Activated CD8-positive, alpha-beta T cell treated with anti-CD3 and anti-CD28 coated beads, Interleukin-2, amount 10 ng/mL, durations not matched to agents 7 days and 5 days (primary cell): ENCODE results near the gene ACTRT2. TPM values are rescaled to one million over a fixed set of nuclear protein-coding genes. Genes with fewer than 3 reads are reported as not detected.

Source experiments
- ATAC-seq: fragments of 150-1000 bp; cut with Tn5 transposase; one replicate; pipeline ENCODE4 v1.10.0; 2021; ENCODE audit warnings: moderate library complexity
- CTCF ChIA-PET: fragments of 350-600 bp; sonication (Branson Sonifier 250); formaldehyde crosslinking; loops from one replicate; lab custom pipeline; 2021; ENCODE audit warnings: antibody characterized with exemption; lab: Charles Lee
- POLR2A ChIA-PET: fragments of 350-600 bp; sonication (Branson Sonifier 250); formaldehyde crosslinking; loops from one replicate; lab custom pipeline; 2021; ENCODE audit warnings: antibody characterized with exemption; lab: Charles Lee
- DNase-seq: peaks from one replicate; pipeline ENCODE4 v3.0.0-alpha.2; 2020
- H3K27ac Mint-ChIP-seq: one replicate; pipeline ENCODE4 v1.8.0; 2021; ENCODE audit warnings: mild to moderate bottlenecking, mixed read lengths
- H3K27me3 Mint-ChIP-seq: one replicate; pipeline ENCODE4 v1.8.0; 2021; ENCODE audit warnings: low read depth, mixed read lengths
- H3K36me3 Mint-ChIP-seq: one replicate; pipeline ENCODE4 v1.8.0; 2021; ENCODE audit warnings: low read depth, mixed read lengths
- H3K4me1 Mint-ChIP-seq: one replicate; pipeline ENCODE4 v1.8.0; 2021; ENCODE audit warnings: low read depth, mixed read lengths
- H3K4me3 Mint-ChIP-seq: one replicate; pipeline ENCODE4 v1.8.0; 2021; ENCODE audit warnings: mild to moderate bottlenecking, mixed read lengths
- H3K9me3 Mint-ChIP-seq: one replicate; pipeline ENCODE4 v1.8.0; 2022; ENCODE audit warnings: mixed read lengths; ENCODE audit not compliant: insufficient read depth
- total RNA-seq, 2 experiments: library from RNA; stranded (reverse); gene quantifications; one replicate each; pipeline ENCODE4 v1.2.3, GENCODE V29; 2021

The ACTRT2 gene
- total RNA-seq, 2 experiments from 2014 or later, result not detected

DNA sequence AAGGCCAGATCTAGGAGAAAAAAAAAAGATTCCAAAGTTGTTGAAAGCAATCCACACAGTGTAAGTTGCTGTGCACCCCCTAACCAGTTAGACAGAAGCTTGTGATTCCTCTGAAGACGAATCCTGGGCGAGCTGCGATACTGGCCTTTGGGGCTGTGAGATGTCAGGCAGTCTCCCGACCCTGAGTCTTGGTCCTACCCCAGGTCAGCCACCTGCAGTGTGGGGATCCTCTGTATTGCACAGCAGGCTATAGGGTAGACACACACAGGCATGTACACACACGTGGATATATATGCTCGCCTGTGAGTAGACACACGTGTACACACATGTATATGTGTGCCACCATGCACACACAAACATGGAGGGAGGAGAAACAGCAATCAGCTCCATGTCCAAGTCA, 12.9 kb downstream of the ACTRT2 start:
- CTCF ChIA-PET, result no interaction called here
- Mint-ChIP-seq H3K36me3 (no peaks in the 10 kb centered on the region), H3K27me3 (no peaks in the 10 kb centered on the region), H3K4me3 (no peak overlapping the region), H3K27ac (no peak overlapping the region), H3K9me3 (no peaks in the 10 kb centered on the region), H3K4me1 (peaks cover 19% of the 10 kb centered on the region)
- ATAC-seq (no peak), DNase-seq (no peak)
- POLR2A ChIA-PET, result no interaction called here

DNA sequence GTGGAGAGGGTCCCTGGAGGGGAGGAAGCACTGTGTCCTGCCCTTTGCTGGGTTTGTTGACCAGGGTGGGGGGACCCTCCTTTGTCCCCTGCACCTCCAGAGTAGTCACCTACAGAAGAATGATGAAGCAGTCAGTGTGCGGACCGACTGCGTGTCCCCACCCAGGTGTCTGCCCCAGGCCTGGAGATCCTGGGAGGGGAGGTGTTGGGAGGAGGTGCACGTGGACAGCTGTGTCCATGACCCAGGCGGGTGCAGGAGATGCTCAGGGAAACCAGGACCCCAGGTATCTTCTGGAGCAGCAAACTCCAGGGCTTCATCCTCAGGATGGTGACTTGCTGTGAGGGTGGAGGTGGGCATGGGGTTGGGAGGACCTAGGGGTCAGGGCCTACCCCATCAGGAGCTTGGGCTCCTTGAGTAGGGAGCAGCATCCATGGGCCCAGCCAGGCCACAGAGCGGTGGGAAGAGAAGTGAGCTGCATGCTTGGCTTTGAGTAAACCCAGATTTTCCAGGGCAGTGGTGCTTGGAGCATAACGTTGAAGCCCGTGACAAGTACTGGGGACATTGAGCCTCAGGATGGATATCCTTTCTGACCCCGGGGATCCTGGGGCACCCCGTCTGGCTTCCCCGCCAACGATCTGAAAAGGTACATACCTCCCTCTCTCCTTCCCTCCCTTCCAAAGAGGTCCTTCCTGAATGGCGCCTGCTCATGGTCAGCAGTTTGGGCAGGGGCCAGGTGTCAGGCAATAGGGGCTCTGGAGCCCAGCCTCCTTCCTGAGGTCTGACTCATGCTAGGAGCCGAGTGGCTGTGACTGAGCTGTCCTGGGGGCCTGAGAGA, 13.7 kb downstream of the ACTRT2 start:
- CTCF ChIA-PET, result no interaction called here
- H3K27me3 Mint-ChIP-seq, result no peaks in the 10 kb centered on the region
- POLR2A ChIA-PET, result no interaction called here
- no peaks in the 10 kb centered on the region for H3K9me3 Mint-ChIP-seq
- H3K4me3 Mint-ChIP-seq, result no peak overlapping the region
- peaks cover 19% of the 10 kb centered on the region for H3K4me1 Mint-ChIP-seq
- ATAC-seq (no peak), DNase-seq (no peak)
- no peak overlapping the region for H3K27ac Mint-ChIP-seq
- no peaks in the 10 kb centered on the region for H3K36me3 Mint-ChIP-seq

DNA sequence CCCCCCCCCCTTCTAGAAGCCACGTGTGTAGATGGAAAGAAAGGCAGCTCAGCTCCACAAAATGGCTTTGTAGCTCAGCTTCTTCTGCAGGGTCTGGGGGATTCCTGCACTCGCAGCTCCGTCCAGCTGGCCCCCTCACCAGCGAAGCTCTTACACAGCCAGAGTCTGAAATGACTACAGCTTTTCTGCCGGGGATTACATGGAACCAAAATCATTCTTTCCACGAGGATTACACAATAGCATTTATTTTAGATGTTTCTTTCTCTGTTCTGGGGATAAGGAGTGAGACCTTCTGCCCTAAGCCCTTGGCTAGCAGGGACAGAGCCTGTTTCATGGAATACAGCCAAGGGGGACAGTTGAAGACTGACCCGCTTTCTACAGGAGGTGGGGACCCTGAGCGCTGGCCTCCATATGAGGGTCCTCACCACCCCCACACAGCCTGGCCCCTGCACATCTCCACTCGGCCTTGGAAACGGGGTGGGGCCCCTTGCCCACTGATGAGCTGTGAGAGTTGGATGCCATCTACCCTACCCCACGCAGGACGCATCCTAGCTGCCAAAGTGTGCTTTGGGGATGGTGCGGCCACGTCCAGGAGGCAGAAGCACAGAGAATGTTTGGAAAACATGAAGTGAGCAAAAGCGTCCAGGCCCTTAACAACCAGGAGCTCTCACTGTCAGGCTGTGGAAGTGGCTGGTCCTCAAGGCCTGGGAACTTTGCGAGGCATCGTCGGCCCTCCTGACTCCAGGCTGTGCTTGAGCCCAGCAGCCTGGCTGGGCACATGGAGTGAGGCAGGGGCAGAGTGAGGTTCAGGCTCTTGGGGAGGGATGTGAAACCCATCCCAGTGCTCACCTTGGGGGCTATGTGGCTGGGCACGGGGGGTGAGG, 14.5 kb downstream of the ACTRT2 start:
- Mint-ChIP-seq H3K36me3 (no peaks in the 10 kb centered on the region), H3K27ac (no peak overlapping the region), H3K4me1 (peaks cover 19% of the 10 kb centered on the region), H3K27me3 (no peaks in the 10 kb centered on the region), H3K9me3 (no peaks in the 10 kb centered on the region), H3K4me3 (no peak overlapping the region)
- DNase-seq (no peak), ATAC-seq (no peak)
- ChIA-PET CTCF (no interaction called here), POLR2A (no interaction called here)

DNA sequence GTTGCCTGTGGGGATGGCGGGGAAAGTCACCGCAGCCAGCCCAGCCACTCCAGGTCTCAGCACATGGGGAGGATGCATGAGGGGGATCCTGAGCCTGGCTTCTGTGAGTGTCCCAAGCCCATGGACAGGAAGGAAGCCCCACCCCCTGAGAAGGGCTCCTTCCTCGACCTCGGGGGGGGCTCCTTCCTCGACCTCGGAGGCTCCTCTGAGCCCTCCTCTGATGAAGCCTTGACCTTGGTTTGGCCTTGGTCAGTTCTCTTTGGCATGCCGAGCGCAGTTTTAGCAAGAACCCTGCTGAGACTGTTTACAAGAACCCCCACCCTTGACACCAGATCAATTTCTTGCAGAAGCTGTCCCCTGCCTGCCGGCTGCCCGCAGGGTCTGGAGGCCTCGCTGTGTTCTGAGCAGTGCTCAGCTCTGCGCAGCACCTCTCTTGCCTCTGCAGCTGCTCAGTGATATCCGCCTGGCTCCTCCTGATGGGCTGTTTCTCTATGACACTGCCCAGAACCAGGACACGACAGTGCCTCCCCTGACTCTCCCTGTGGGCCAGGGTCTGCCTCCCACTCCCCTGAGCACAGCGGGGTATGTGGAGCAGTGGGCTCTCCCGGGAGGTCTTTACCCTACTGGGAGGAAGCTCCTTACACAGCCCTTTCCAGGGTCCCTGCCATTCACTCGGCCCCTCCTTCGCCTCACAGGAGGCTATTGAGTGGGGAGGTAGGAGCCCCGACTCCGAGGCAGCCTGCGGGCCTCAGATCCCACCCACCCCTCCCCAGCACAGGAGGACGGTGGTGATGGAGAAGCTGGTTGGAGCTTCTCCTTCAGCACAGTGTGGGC, 15.4 kb downstream of the ACTRT2 start:
- CTCF ChIA-PET, result no interaction called here
- H3K27ac Mint-ChIP-seq, result no peak overlapping the region

DNA sequence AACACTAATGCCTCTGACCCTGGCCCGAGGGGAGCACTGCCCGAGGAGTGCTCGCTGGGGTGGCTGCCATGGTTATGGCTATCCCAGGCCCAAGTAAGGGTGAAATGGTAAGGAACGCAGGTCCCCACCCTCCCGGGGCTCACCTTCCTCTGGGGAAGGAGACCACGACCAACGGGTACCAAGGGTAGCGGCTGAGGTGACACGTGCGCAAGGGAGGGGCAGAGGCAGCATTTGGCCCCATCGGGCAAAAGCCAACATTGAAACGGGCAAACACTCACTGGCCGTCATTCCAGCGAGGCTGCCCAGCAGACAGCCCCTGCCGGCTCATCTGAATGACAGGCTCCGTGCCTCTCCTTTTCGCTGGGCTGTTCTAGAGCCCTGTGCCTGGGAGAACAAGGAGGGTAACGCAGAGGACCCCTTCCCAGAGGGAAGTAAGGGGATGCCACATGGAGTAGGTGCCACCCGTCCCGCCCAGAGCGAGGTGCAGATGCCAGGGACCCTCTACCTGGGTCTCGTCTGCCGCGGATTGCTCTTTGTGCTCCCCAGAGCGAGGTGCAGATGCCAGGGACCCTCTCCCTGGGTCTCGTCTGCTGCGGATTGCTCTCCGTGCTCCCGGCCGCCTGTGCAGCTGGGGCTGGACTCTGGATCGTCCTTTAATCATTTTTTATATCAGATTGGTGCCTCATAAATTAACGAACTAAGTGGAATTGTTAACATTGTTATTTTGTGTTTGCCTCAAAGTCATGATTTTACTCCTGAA, 16.2 kb downstream of the ACTRT2 start:
- DNase-seq (no peak), ATAC-seq (no peak)
- Mint-ChIP-seq H3K4me1 (peaks cover 15% of the 10 kb centered on the region), H3K9me3 (no peaks in the 10 kb centered on the region), H3K27ac (no peak overlapping the region), H3K27me3 (no peaks in the 10 kb centered on the region), H3K36me3 (no peaks in the 10 kb centered on the region), H3K4me3 (no peak overlapping the region)
- POLR2A ChIA-PET, result no interaction called here
- CTCF ChIA-PET, result no interaction called here

More for the DNA sequence above, 15.4 kb downstream of the ACTRT2 start:
- POLR2A ChIA-PET, result no interaction called here
- H3K4me3 Mint-ChIP-seq, result no peak overlapping the region
- no peaks in the 10 kb centered on the region for H3K36me3 Mint-ChIP-seq
- no peaks in the 10 kb centered on the region for H3K9me3 Mint-ChIP-seq
- H3K27me3 Mint-ChIP-seq, result no peaks in the 10 kb centered on the region
- no peak for DNase-seq
- ATAC-seq, result no peak
- peaks cover 19% of the 10 kb centered on the region for H3K4me1 Mint-ChIP-seq

DNA sequence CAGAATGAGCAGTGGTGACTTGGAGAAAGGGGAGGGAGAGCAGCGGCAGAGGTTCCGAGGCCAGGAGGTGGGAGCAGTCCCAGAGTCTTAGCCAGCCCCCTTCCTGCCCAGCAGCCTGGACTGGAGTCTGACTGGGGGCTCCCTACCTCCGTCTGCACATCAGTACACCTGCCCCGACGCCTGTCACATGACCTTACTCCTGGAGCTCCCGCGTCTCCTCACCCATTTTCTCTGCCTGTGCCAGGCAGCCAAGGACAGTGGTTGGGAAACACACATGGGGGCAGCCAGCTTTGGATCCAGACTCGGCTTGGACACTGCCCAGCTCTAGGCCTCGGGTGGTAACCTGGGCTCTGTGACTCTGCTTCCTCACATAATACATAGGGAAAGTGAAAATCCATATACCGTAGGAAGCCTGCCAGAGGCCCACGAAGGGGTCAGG, 16.9 kb downstream of the ACTRT2 start:
- Mint-ChIP-seq H3K4me3 (no peak overlapping the region), H3K27ac (no peak overlapping the region), H3K36me3 (no peaks in the 10 kb centered on the region), H3K4me1 (peaks cover 8% of the 10 kb centered on the region), H3K27me3 (no peaks in the 10 kb centered on the region), H3K9me3 (no peaks in the 10 kb centered on the region)
- DNase-seq (no peak), ATAC-seq (no peak)
- ChIA-PET CTCF (no interaction called here), POLR2A (no interaction called here)

DNA sequence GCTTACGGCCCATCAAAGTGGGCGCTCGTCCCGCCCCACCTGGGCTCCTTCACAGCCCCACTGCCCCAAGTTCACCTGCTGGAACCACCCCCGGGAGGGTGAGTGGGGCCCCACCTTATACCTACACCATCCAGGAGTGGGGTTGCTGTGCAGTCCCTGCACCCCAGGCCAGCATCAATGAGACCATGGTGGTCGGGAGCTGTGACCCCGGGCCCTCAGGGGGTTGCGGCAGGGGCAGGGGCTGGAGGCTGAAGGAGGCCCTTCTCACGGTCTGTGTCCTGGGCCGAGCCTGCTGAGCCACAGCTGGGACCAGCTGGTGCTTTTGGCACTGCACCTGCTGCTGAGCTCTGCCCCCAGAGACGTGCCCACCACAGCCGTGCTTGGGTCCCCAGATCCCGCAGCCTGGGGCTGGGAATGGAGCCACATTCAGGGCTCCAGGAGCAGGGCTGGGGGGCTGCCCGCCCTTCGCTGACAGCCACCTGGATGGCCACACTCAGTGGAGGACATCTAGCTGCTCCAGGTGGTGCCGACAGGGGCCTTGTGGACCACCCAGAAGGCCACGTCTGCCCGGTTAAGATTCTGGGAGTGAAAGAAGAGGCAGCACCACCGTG, 17.4 kb downstream of the ACTRT2 start:
- POLR2A ChIA-PET, result no interaction called here
- no peak for DNase-seq
- Mint-ChIP-seq H3K36me3 (no peaks in the 10 kb centered on the region), H3K27ac (no peak overlapping the region), H3K4me3 (no peak overlapping the region), H3K27me3 (no peaks in the 10 kb centered on the region), H3K4me1 (peaks cover 3% of the 10 kb centered on the region), H3K9me3 (no peaks in the 10 kb centered on the region)
- no peak for ATAC-seq
- CTCF ChIA-PET, result no interaction called here

DNA sequence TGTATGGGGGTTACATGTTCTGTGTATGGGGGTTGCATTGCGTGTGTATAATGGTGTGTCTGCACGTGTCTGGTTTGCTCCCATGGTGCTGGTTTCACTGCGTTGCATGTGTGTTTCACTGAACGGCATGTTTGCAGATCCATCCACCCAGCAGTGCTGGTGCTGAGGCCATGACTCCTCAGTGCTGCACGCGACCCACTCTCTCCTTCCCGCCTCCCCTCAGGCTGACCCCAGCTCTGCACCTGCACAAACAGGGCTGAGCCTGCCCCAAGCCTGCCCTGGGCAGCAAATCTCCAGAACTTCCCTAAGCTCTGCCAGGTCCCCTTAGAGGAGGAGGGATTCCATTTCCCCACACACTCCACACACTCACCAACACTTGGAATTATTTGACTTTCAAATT, 18.7 kb downstream of the ACTRT2 start:
- H3K4me3 Mint-ChIP-seq, result no peak overlapping the region
- ChIA-PET POLR2A (no interaction called here), CTCF (no interaction called here)
- H3K36me3 Mint-ChIP-seq, result no peaks in the 10 kb centered on the region
- peaks cover 2% of the 10 kb centered on the region for H3K27me3 Mint-ChIP-seq
- no peaks in the 10 kb centered on the region for H3K4me1 Mint-ChIP-seq
- H3K9me3 Mint-ChIP-seq, result no peaks in the 10 kb centered on the region
- no peak overlapping the region for H3K27ac Mint-ChIP-seq
- DNase-seq (no peak), ATAC-seq (no peak)

DNA sequence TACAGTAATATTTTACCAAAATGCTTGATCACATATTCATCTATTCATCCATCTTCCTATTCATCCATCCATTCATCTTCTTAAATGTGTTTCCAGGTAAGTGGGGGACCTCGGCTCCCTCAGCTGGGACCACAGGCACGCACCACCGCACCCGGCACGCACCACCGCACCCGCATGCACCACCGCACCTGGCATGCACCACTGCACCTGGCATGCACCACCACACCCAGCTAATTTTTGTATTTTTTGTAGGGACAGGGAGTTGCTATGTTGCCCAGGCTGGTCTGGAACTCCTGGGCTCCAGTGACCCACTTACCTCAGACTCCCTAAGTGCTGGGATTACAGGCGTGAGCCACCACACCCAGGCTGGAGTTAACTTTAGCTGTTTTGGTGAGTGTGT, 21.2 kb downstream of the ACTRT2 start:
- peaks cover 9% of the 10 kb centered on the region for H3K27me3 Mint-ChIP-seq
- no peak overlapping the region for H3K27ac Mint-ChIP-seq
- no peaks in the 10 kb centered on the region for H3K36me3 Mint-ChIP-seq
- H3K9me3 Mint-ChIP-seq, result no peaks in the 10 kb centered on the region
- DNase-seq, result no peak
- CTCF ChIA-PET, result no interaction called here
- no peaks in the 10 kb centered on the region for H3K4me1 Mint-ChIP-seq
- POLR2A ChIA-PET, result no interaction called here
- H3K4me3 Mint-ChIP-seq, result no peak overlapping the region
- ATAC-seq, result no peak

DNA sequence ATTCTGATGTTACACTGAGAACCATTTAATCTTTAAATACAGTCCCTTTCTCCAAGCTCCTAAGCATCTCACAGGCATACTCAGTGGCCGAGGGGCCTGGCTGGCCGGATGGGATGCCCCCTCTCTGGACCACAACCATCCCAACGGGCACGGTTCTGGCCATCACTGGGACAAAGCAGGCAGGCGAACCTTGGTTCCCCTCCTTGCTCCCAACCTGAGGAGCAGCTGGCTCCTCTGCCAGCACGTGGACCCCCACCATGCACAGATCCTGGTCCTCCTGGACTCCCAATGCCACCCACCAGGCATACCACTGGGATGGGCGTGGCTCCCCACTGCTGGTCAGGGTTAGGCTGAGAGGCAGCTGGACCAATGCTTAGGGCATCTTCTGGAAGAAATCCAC, 27.9 kb downstream of the ACTRT2 start:
- DNase-seq, result no peak
- no peak overlapping the region for H3K27ac Mint-ChIP-seq
- H3K4me1 Mint-ChIP-seq, result no peaks in the 10 kb centered on the region
- peaks cover 15% of the 10 kb centered on the region for H3K27me3 Mint-ChIP-seq
- H3K4me3 Mint-ChIP-seq, result no peak overlapping the region
- no peaks in the 10 kb centered on the region for H3K9me3 Mint-ChIP-seq
- H3K36me3 Mint-ChIP-seq, result no peaks in the 10 kb centered on the region
- CTCF ChIA-PET, result no interaction called here
- POLR2A ChIA-PET, result no interaction called here
- no peak for ATAC-seq

DNA sequence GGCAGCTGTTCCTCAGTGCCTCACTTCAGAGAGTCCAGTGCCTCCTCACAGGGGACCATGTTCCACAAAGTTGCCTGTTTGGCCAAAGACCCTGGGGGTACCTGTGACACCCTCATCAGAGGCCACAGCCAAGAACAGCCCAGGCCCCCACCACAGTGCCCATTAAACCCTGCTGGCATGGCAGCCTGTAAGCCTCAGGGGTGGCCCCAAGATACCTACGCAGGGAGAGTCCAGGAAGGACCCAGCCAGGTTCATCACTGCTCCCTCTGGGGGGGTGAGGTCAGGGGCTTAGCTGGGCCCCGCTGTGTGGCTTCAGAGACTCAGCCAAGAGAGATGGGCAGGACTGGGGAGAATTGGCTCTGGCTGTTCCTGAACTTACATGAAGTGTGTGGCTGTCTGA, 28.6 kb downstream of the ACTRT2 start:
- H3K27ac Mint-ChIP-seq, result no peak overlapping the region
- no peaks in the 10 kb centered on the region for H3K4me1 Mint-ChIP-seq
- H3K4me3 Mint-ChIP-seq, result no peak overlapping the region
- no peaks in the 10 kb centered on the region for H3K36me3 Mint-ChIP-seq
- DNase-seq (no peak), ATAC-seq (no peak)
- no peaks in the 10 kb centered on the region for H3K9me3 Mint-ChIP-seq
- ChIA-PET CTCF (no interaction called here), POLR2A (no interaction called here)
- peaks cover 13% of the 10 kb centered on the region for H3K27me3 Mint-ChIP-seq
